Measurements from ENCODE around the gene CD109. TPM values are rescaled to one million over a fixed set of nuclear protein-coding genes. Genes with fewer than 3 reads are reported as not detected.

Gene CD109
- total and polyA plus RNA-seq, 12 donors, result 0.47 to 6.2 (median 3.3) TPM

- Histone ChIP-seq H3K27me3 (no peaks in the 10 kb centered on the region), H3K4me1 (replicated peaks in 1 of 2) (no peaks in the 10 kb centered on the region), H3K9me3 (replicated peaks in 1 of 3) (no peaks in the 10 kb centered on the region), H3K27ac (no peak overlapping the region), H3K4me3 (no peak overlapping the region), H3K36me3 (replicated peaks in 1 of 2) (no peaks in the 10 kb centered on the region)
- no peak for TF ChIP-seq POLR2A (IDR thresholded peaks at IDR 0.05)
- no peak for TF ChIP-seq CTCF (IDR thresholded peaks at IDR 0.05)
- DNase-seq, result no peak
- WGBS, 4 donors, result 56 to 83% (median 76%) methylated on average over 1 of the region's 1 CpG
- intact Hi-C loops (cut with DNase I), result no loop called here
Measured at GRCh38 chr6:73688351-73688750, 7.7 kb upstream of the CD109 start.

GRCh38 chr6:73690056-73690455, 5.9 kb upstream of the CD109 start:
- 68 to 81% (median 71%) methylated on average over 5 of the region's 5 CpGs for WGBS, 4 donors
- no peaks in the 10 kb centered on the region for H3K36me3 ChIP-seq (replicated peaks in 1 of 2)
- H3K9me3 ChIP-seq (replicated peaks in 1 of 3), result no peaks in the 10 kb centered on the region
- TF ChIP-seq POLR2A (IDR thresholded peaks at IDR 0.05), result no peak
- no peak for DNase-seq
- no peak overlapping the region for H3K27ac ChIP-seq
- H3K4me1 ChIP-seq (replicated peaks in 1 of 2), result no peaks in the 10 kb centered on the region
- no peak overlapping the region for H3K4me3 ChIP-seq
- no peaks in the 10 kb centered on the region for H3K27me3 ChIP-seq
- intact Hi-C loops (cut with DNase I), result no loop called here

DNA sequence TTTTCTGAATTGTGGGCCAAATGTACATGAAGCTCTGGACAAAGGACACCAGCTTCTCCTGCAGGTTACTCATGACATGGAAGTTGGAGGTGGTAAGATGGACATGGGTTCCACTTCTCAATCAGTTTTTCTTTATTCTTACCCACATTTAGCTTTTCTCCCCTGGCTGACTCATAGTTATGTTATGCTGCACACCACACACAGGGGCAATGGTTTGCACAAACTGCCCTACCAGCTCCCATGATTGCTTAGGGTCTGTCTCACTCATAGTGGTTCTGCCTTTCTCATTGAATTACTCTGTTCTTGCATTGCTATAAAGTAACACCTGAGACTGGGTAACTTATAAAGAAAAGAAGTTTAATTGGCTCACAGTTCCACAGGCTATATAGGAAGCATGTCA, 4.5 kb upstream of the CD109 start:
- TF ChIP-seq POLR2A (IDR thresholded peaks at IDR 0.05) (no peak), CTCF (IDR thresholded peaks at IDR 0.05) (no peak)
- no peak for DNase-seq
- Histone ChIP-seq H3K36me3 (replicated peaks in 1 of 2) (no peaks in the 10 kb centered on the region), H3K4me1 (replicated peaks in 1 of 2) (peaks cover 0 to 6% of the 10 kb centered on the region in 2 donors), H3K27ac (no peak overlapping the region), H3K27me3 (no peaks in the 10 kb centered on the region), H3K9me3 (replicated peaks in 1 of 3) (no peaks in the 10 kb centered on the region), H3K4me3 (no peak overlapping the region)
- intact Hi-C loops (cut with DNase I), result no loop called here

DNA sequence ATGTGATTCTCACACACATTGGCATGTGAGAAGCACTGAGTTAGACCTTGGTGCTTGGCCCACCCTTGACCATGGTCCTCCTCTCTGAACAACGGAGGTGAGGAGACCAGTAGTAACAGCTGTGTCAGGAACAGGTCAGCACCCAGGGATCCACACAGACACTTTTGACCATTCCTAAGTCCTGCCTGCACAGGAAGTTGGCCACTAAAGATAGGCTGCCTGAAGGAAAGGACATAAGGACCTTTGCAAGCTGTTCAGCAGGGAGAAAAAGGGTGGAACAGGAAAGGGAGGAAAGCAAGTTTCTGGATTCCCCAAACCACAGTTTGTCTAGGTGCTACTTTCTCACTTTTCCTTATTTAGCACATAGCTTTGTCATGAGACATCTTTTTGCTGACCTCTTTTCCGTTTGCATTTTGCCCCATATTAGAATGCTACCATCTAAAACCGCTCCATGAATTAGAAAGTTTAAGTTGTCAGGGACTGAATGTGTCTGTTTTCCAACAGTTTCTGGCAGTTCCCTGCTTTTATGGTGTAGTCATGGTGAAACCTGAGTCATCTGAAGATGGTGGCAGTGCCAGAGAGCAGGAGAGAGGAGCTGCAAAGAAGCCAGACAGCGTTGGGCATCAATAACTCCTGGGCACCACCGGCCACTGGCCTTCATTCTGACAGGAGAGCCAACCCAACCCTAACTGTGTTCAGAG, 1.1 kb upstream of the CD109 start:
- no peaks in the 10 kb centered on the region for H3K9me3 ChIP-seq (replicated peaks in 1 of 3)
- no peaks in the 10 kb centered on the region for H3K36me3 ChIP-seq (replicated peaks in 1 of 2)
- H3K4me3 ChIP-seq, result no peak overlapping the region
- H3K4me1 ChIP-seq (replicated peaks in 1 of 2), result peaks cover 0 to 6% of the 10 kb centered on the region in 2 donors
- intact Hi-C loops (cut with DNase I), result no loop called here
- H3K27ac ChIP-seq, result no peak overlapping the region
- peaks cover 8% of the 10 kb centered on the region for H3K27me3 ChIP-seq
- 44 to 64% (median 51%) methylated on average over 5 of the region's 5 CpGs for WGBS, 4 donors
- TF ChIP-seq POLR2A (IDR thresholded peaks at IDR 0.05) (no peak), CTCF (IDR thresholded peaks at IDR 0.05) (no peak)
- peak in 2 of 7 donors; percentile 4 to 12 for DNase-seq

Measured in adrenal gland (tissue), 12 donors.